ENCODE measurements around the gene ADRA2A. TPM values are rescaled to one million over a fixed set of nuclear protein-coding genes. Genes with fewer than 3 reads are reported as not detected.

ADRA2A gene
- polyA plus RNA-seq, 6 donors from 2014 or later = not detected

- H3K27me3 Mint-ChIP-seq = peaks cover 5 to 31% (median 20%) of the 10 kb centered on the region in 3 donors
- H3K4me3 Mint-ChIP-seq = no peak overlapping the region
- DNase-seq = no peak
- no peak for ATAC-seq (ENCODE audit: low read depth in 2 of 2)
- no peaks in the 10 kb centered on the region for H3K36me3 Mint-ChIP-seq
- H3K4me1 Mint-ChIP-seq = no peaks in the 10 kb centered on the region
- peaks cover 0 to 4% (median 0%) of the 10 kb centered on the region in 7 donors for H3K9me3 Mint-ChIP-seq
- no peak overlapping the region for H3K27ac Mint-ChIP-seq
Observed at GRCh38 chr10:111107023-111107422, 30.2 kb downstream of the ADRA2A start.

- Mint-ChIP-seq H3K27ac (no peak overlapping the region), H3K4me3 (no peak overlapping the region), H3K4me1 (no peaks in the 10 kb centered on the region), H3K9me3 (peaks cover 0 to 4% (median 0%) of the 10 kb centered on the region in 7 donors), H3K27me3 (peaks cover 5 to 28% (median 20%) of the 10 kb centered on the region in 3 donors), H3K36me3 (no peaks in the 10 kb centered on the region)
- ATAC-seq (ENCODE audit: low read depth in 2 of 2) = no peak
- DNase-seq = no peak
Observed at GRCh38 chr10:111107846-111108245, 31.0 kb downstream of the ADRA2A start.

- DNase-seq = no peak
- no peak overlapping the region for H3K4me3 Mint-ChIP-seq
- H3K27me3 Mint-ChIP-seq = peaks cover 5 to 23% (median 20%) of the 10 kb centered on the region in 3 donors
- no peak overlapping the region for H3K27ac Mint-ChIP-seq
- H3K9me3 Mint-ChIP-seq = peaks cover 0 to 4% (median 0%) of the 10 kb centered on the region in 7 donors
- no peaks in the 10 kb centered on the region for H3K36me3 Mint-ChIP-seq
- ATAC-seq (ENCODE audit: low read depth in 2 of 2) = no peak
- H3K4me1 Mint-ChIP-seq = no peaks in the 10 kb centered on the region
Observed at GRCh38 chr10:111108441-111108840, 31.6 kb downstream of the ADRA2A start.

- Mint-ChIP-seq H3K4me3 (no peak overlapping the region), H3K27me3 (peaks cover 5 to 23% (median 20%) of the 10 kb centered on the region in 3 donors), H3K4me1 (peaks cover 4 to 7% (median 6%) of the 10 kb centered on the region in 3 donors), H3K27ac (no peak overlapping the region), H3K36me3 (no peaks in the 10 kb centered on the region), H3K9me3 (peaks cover 0 to 4% (median 0%) of the 10 kb centered on the region in 7 donors)
- DNase-seq (no peak), ATAC-seq (ENCODE audit: low read depth in 2 of 2) (no peak)
Observed at GRCh38 chr10:111109501-111110242, 32.8 kb downstream of the ADRA2A start.

- H3K4me3 Mint-ChIP-seq = no peak overlapping the region
- H3K4me1 Mint-ChIP-seq = peaks cover 5 to 10% (median 9%) of the 10 kb centered on the region in 3 donors
- DNase-seq (no peak), ATAC-seq (ENCODE audit: low read depth in 2 of 2) (no peak)
- peaks cover 5 to 16% (median 13%) of the 10 kb centered on the region in 3 donors for H3K27me3 Mint-ChIP-seq
- H3K27ac Mint-ChIP-seq = no peak overlapping the region
- H3K36me3 Mint-ChIP-seq = no peaks in the 10 kb centered on the region
- no peaks in the 10 kb centered on the region for H3K9me3 Mint-ChIP-seq
Observed at GRCh38 chr10:111110771-111111170, 33.9 kb downstream of the ADRA2A start.

GRCh38 chr10:111112333-111112732, 35.5 kb downstream of the ADRA2A start:
- ATAC-seq (ENCODE audit: low read depth in 2 of 2) (no peak), DNase-seq (no peak)
- Mint-ChIP-seq H3K9me3 (no peaks in the 10 kb centered on the region), H3K4me3 (no peak overlapping the region), H3K36me3 (no peaks in the 10 kb centered on the region), H3K27ac (no peak overlapping the region), H3K27me3 (peaks cover 0 to 8% (median 0%) of the 10 kb centered on the region in 3 donors), H3K4me1 (peaks cover 5 to 10% (median 9%) of the 10 kb centered on the region in 3 donors)

- no peak overlapping the region for H3K4me3 Mint-ChIP-seq
- H3K27ac Mint-ChIP-seq = no peak overlapping the region
- no peak for DNase-seq
- ATAC-seq (ENCODE audit: low read depth in 2 of 2) = no peak
- no peaks in the 10 kb centered on the region for H3K36me3 Mint-ChIP-seq
- peaks cover 0 to 8% (median 2%) of the 10 kb centered on the region in 3 donors for H3K27me3 Mint-ChIP-seq
- H3K9me3 Mint-ChIP-seq = no peaks in the 10 kb centered on the region
- peaks cover 5 to 10% (median 9%) of the 10 kb centered on the region in 3 donors for H3K4me1 Mint-ChIP-seq
Observed at GRCh38 chr10:111113238-111113960, 36.6 kb downstream of the ADRA2A start.

GRCh38 chr10:111113961-111114757, 37.3 kb downstream of the ADRA2A start:
- no peak for DNase-seq
- Mint-ChIP-seq H3K4me1 (peaks cover 5 to 10% (median 9%) of the 10 kb centered on the region in 3 donors), H3K9me3 (no peaks in the 10 kb centered on the region), H3K4me3 (no peak overlapping the region), H3K27ac (no peak overlapping the region), H3K36me3 (no peaks in the 10 kb centered on the region), H3K27me3 (peaks cover 0 to 8% (median 4%) of the 10 kb centered on the region in 3 donors)
- ATAC-seq (ENCODE audit: low read depth in 2 of 2) = no peak

GRCh38 chr10:111114758-111115500, 38.1 kb downstream of the ADRA2A start:
- Mint-ChIP-seq H3K27me3 (peaks cover 0 to 8% (median 4%) of the 10 kb centered on the region in 3 donors), H3K9me3 (no peaks in the 10 kb centered on the region), H3K27ac (peak overlapping the region in 1 of 6 donors; percentile 12), H3K4me3 (no peak overlapping the region), H3K36me3 (no peaks in the 10 kb centered on the region), H3K4me1 (peaks cover 5 to 10% (median 9%) of the 10 kb centered on the region in 3 donors)
- no peak for ATAC-seq (ENCODE audit: low read depth in 2 of 2)
- no peak for DNase-seq

GRCh38 chr10:111116211-111116610, 39.4 kb downstream of the ADRA2A start:
- Mint-ChIP-seq H3K36me3 (no peaks in the 10 kb centered on the region), H3K9me3 (no peaks in the 10 kb centered on the region), H3K4me3 (no peak overlapping the region), H3K27ac (no peak overlapping the region), H3K27me3 (peaks cover 8 to 11% (median 10%) of the 10 kb centered on the region in 3 donors), H3K4me1 (peaks cover 5 to 10% (median 9%) of the 10 kb centered on the region in 3 donors)
- no peak for ATAC-seq (ENCODE audit: low read depth in 2 of 2)
- DNase-seq = no peak

- Mint-ChIP-seq H3K4me3 (no peak overlapping the region), H3K9me3 (no peaks in the 10 kb centered on the region), H3K27me3 (peaks cover 8 to 17% (median 12%) of the 10 kb centered on the region in 3 donors), H3K4me1 (peaks cover 5 to 10% (median 9%) of the 10 kb centered on the region in 3 donors), H3K27ac (no peak overlapping the region), H3K36me3 (no peaks in the 10 kb centered on the region)
- DNase-seq (no peak), ATAC-seq (ENCODE audit: low read depth in 2 of 2) (no peak)
Observed at GRCh38 chr10:111116762-111117445, 40.1 kb downstream of the ADRA2A start.

GRCh38 chr10:111117528-111118277, 40.9 kb downstream of the ADRA2A start:
- DNase-seq (no peak), ATAC-seq (ENCODE audit: low read depth in 2 of 2) (no peak)
- Mint-ChIP-seq H3K27me3 (peaks cover 8 to 20% (median 14%) of the 10 kb centered on the region in 3 donors), H3K36me3 (no peaks in the 10 kb centered on the region), H3K4me1 (peaks cover 5 to 10% (median 9%) of the 10 kb centered on the region in 3 donors), H3K4me3 (no peak overlapping the region), H3K27ac (no peak overlapping the region), H3K9me3 (no peaks in the 10 kb centered on the region)
